Loucy (cell line): ENCODE measurements around the gene NR2F1-AS1.

Experiments
- CTCF ChIP-seq: fragments of 200-600 bp; sonication (generic); conservative IDR thresholded peaks from 2 replicates; pipeline ENCODE4 v1.5.1; 2014; ENCODE audit warnings: mild to moderate bottlenecking, antibody characterized with exemption, low read length
- EZH2phosphoT487 ChIP-seq: fragments of 200-600 bp; IDR thresholded peaks from 2 replicates; pipeline ENCODE4 v1.6.1; 2018; ENCODE audit warnings: antibody characterized with exemption, mild to moderate bottlenecking, moderate library complexity, borderline replicate concordance

- TF ChIP-seq CTCF (no peak), EZH2phosphoT487 (no peak)
Measured at GRCh38 chr5:93430673-93431199, 150.3 kb downstream of the NR2F1-AS1 start.
